ENCODE results near the gene TMC1. TPM values are rescaled to one million over a fixed set of nuclear protein-coding genes. Genes with fewer than 3 reads are reported as not detected.

Gene TMC1
- polyA plus RNA-seq, 2 of the 4 experiments (the other 2 are of a cell fraction): 0.12 to 0.17 TPM

DNA sequence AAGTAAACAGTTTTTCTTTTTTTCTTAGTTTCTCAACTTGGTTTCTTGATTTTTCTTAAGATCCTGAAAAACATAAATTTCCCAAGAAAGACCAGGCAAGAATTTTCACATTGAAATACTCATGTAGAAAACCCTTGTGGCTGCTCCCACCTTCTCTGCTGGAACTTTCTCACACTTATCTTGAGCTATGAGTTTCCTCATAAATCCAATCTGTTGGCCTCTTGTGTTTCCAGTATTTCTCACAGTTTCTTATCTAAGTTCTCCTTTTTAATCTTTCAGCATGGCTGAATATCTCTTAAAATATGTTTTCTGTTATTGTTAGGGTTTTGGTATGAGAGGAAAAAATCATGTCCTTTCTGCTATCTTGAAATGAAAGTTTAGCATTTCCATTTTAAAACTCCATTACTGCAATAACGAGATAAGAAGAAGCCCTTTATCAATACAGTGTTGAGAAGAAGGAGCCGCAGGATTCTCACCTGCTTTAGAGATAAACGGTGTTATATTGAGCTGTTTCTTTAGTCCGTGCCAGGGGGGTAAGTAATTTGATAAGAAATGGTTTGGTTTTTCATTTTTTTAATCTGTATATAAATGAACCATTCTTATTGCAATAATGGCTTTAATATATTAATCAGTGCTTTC lies 342.2 kb downstream of the TMC1 start:
- H3K27ac ChIP-seq: 0 out of 6 replicates have a peak overlapping the region, but pooled peaks of 1 of the 2 experiments have one; percentile 5
- peaks cover 6% of the 10 kb centered on the region; the same call in 2 of the 3 replicates for H3K9me3 ChIP-seq
- ChIA-PET POLR2A (no interaction called here), CTCF (interaction anchor here (0.9 to 2.1 kb wide), 4 partner anchors 28 to 338 kb away, joined by 3 to 7 read pairs (median 4); no protein-coding TSS in a partner anchor)
- H3K4me1 ChIP-seq: peaks cover 17% of the 10 kb centered on the region
- no peak for TF ChIP-seq CEBPB (IDR thresholded peaks at IDR 0.05)
- no peak for TF ChIP-seq CHD4 (IDR thresholded peaks at IDR 0.05; ENCODE audit: borderline replicate concordance)
- TF ChIP-seq ESRRA (IDR thresholded peaks at IDR 0.05; ENCODE audit: borderline replicate concordance, low read length): no peak
- TF ChIP-seq, protein P1, sequence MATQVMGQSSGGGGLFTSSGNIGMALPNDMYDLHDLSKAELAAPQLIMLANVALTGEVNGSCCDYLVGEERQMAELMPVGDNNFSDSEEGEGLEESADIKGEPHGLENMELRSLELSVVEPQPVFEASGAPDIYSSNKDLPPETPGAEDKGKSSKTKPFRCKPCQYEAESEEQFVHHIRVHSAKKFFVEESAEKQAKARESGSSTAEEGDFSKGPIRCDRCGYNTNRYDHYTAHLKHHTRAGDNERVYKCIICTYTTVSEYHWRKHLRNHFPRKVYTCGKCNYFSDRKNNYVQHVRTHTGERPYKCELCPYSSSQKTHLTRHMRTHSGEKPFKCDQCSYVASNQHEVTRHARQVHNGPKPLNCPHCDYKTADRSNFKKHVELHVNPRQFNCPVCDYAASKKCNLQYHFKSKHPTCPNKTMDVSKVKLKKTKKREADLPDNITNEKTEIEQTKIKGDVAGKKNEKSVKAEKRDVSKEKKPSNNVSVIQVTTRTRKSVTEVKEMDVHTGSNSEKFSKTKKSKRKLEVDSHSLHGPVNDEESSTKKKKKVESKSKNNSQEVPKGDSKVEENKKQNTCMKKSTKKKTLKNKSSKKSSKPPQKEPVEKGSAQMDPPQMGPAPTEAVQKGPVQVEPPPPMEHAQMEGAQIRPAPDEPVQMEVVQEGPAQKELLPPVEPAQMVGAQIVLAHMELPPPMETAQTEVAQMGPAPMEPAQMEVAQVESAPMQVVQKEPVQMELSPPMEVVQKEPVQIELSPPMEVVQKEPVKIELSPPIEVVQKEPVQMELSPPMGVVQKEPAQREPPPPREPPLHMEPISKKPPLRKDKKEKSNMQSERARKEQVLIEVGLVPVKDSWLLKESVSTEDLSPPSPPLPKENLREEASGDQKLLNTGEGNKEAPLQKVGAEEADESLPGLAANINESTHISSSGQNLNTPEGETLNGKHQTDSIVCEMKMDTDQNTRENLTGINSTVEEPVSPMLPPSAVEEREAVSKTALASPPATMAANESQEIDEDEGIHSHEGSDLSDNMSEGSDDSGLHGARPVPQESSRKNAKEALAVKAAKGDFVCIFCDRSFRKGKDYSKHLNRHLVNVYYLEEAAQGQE (IDR thresholded peaks at IDR 0.05): no peak
- TF ChIP-seq HOXB13 (CRISPR knock-in tag; IDR thresholded peaks at IDR 0.05; ENCODE audit: low read depth): no peak
- no peak for TF ChIP-seq CBX2 (IDR thresholded peaks at IDR 0.05; ENCODE audit: borderline replicate concordance, low read depth)
- no peak for TF ChIP-seq FOSB (CRISPR knock-in tag; IDR thresholded peaks at IDR 0.05)
- TF ChIP-seq EHMT2 (IDR thresholded peaks at IDR 0.05; ENCODE audit: low read depth): no peak
- TF ChIP-seq, protein P2, sequence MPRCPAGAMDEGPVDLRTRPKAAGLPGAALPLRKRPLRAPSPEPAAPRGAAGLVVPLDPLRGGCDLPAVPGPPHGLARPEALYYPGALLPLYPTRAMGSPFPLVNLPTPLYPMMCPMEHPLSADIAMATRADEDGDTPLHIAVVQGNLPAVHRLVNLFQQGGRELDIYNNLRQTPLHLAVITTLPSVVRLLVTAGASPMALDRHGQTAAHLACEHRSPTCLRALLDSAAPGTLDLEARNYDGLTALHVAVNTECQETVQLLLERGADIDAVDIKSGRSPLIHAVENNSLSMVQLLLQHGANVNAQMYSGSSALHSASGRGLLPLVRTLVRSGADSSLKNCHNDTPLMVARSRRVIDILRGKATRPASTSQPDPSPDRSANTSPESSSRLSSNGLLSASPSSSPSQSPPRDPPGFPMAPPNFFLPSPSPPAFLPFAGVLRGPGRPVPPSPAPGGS (IDR thresholded peaks at IDR 0.05): no peak
- TF ChIP-seq, protein P3, sequence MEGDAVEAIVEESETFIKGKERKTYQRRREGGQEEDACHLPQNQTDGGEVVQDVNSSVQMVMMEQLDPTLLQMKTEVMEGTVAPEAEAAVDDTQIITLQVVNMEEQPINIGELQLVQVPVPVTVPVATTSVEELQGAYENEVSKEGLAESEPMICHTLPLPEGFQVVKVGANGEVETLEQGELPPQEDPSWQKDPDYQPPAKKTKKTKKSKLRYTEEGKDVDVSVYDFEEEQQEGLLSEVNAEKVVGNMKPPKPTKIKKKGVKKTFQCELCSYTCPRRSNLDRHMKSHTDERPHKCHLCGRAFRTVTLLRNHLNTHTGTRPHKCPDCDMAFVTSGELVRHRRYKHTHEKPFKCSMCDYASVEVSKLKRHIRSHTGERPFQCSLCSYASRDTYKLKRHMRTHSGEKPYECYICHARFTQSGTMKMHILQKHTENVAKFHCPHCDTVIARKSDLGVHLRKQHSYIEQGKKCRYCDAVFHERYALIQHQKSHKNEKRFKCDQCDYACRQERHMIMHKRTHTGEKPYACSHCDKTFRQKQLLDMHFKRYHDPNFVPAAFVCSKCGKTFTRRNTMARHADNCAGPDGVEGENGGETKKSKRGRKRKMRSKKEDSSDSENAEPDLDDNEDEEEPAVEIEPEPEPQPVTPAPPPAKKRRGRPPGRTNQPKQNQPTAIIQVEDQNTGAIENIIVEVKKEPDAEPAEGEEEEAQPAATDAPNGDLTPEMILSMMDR (IDR thresholded peaks at IDR 0.05): no peak
- TF ChIP-seq JUN (IDR thresholded peaks at IDR 0.05): no peak
- TF ChIP-seq RFX5 (IDR thresholded peaks at IDR 0.05): no peak
- no peak for TF ChIP-seq NR3C1 (IDR thresholded peaks at IDR 0.05)
- ATAC-seq (no peak), DNase-seq (ENCODE audit: low read depth in 1 of 2, low spot score in 1 of 2) (no peak), FAIRE-seq (no peak)
- H3K4me3 ChIP-seq: no peak overlapping the region
- H3K4me2 ChIP-seq: no peak overlapping the region
- 91% methylated on average over 4 of the region's 4 CpGs for WGBS (ENCODE audit: missing lambda C conversion rate)

DNA sequence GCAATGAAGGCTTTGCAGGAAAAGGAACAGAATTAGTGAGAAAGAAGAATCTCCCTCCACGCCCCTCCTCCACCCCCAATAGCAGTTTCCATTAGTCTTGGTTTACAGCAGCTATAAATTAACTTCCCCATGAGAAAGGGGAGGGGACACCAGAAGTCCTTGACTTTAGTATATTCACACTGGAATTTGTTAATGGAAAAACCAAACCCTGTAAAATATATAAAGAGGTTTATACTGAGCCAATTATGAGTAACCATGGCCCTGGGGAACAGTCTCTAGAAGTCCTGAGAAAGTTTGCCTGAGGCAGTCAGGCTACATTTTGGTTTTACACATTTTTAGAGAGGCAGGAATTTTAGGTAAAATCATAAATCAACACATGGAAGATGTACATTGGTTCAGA lies 342.9 kb downstream of the TMC1 start:
- H3K9me3 ChIP-seq: peaks cover 6% of the 10 kb centered on the region; the same call in 2 of the 3 replicates
- DNase-seq (ENCODE audit: low read depth in 1 of 2, low spot score in 1 of 2) (no peak), FAIRE-seq (peak; percentile 7), ATAC-seq (peak in 1 of 2 experiments; percentile 37; a peak in 4 of 6 replicates)
- no peak overlapping the region for H3K4me2 ChIP-seq
- CTCF ChIA-PET: interaction anchor here (0.9 to 2.1 kb wide), 3 partner anchors 186 to 337 kb away, joined by 3 to 7 read pairs (median 3); no protein-coding TSS in a partner anchor
- H3K4me3 ChIP-seq: no peak overlapping the region
- H3K4me1 ChIP-seq: peaks cover 10% of the 10 kb centered on the region
- POLR2A ChIA-PET: no interaction called here
- 91% methylated on average over 1 of the region's 1 CpG for WGBS (ENCODE audit: missing lambda C conversion rate)
- H3K27ac ChIP-seq: peak overlapping the region in 1 of 2 experiments; percentile 67; a peak in 2 of 6 replicates
- TF ChIP-seq MAFK (IDR thresholded peaks at IDR 0.05; ENCODE audit: partially characterized antibody) (no peak), EHMT2 (IDR thresholded peaks at IDR 0.05; ENCODE audit: low read depth) (no peak), HDAC2 (IDR thresholded peaks at IDR 0.05) (no peak), ZNF302 (CRISPR knock-in tag; IDR thresholded peaks at IDR 0.05) (no peak), EHF (CRISPR knock-in tag; IDR thresholded peaks at IDR 0.05) (no peak), CBX8 (IDR thresholded peaks at IDR 0.05) (no peak), PHF8 (IDR thresholded peaks at IDR 0.05; ENCODE audit: borderline replicate concordance, low read depth) (no peak), RAD21 (conservative IDR thresholded peaks at IDR 0.05 in 1 of 2, IDR thresholded peaks at IDR 0.05 in 1 of 2) (no peak), CHD2 (IDR thresholded peaks at IDR 0.05; ENCODE audit: low read length, partially characterized antibody) (no peak)
- TF ChIP-seq, protein P4, sequence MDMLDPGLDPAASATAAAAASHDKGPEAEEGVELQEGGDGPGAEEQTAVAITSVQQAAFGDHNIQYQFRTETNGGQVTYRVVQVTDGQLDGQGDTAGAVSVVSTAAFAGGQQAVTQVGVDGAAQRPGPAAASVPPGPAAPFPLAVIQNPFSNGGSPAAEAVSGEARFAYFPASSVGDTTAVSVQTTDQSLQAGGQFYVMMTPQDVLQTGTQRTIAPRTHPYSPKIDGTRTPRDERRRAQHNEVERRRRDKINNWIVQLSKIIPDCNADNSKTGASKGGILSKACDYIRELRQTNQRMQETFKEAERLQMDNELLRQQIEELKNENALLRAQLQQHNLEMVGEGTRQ (IDR thresholded peaks at IDR 0.05): no peak
- TF ChIP-seq, protein P5, sequence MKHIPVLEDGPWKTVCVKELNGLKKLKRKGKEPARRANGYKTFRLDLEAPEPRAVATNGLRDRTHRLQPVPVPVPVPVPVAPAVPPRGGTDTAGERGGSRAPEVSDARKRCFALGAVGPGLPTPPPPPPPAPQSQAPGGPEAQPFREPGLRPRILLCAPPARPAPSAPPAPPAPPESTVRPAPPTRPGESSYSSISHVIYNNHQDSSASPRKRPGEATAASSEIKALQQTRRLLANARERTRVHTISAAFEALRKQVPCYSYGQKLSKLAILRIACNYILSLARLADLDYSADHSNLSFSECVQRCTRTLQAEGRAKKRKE (CRISPR knock-in tag; IDR thresholded peaks at IDR 0.05; ENCODE audit: low read depth): no peak
- TF ChIP-seq, protein P6, sequence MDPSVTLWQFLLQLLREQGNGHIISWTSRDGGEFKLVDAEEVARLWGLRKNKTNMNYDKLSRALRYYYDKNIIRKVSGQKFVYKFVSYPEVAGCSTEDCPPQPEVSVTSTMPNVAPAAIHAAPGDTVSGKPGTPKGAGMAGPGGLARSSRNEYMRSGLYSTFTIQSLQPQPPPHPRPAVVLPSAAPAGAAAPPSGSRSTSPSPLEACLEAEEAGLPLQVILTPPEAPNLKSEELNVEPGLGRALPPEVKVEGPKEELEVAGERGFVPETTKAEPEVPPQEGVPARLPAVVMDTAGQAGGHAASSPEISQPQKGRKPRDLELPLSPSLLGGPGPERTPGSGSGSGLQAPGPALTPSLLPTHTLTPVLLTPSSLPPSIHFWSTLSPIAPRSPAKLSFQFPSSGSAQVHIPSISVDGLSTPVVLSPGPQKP (IDR thresholded peaks at IDR 0.05; ENCODE audit: low read depth, low read length): no peak

All from A549 (cell line).